Measurements from ENCODE around the gene HSPBP1.

The HSPBP1 gene

GRCh38 chr19:55253842-55254624, 25.9 kb downstream of the HSPBP1 start:
- FAIRE-seq: no peak

GRCh38 chr19:55252760-55253663, 26.9 kb downstream of the HSPBP1 start:
- no peak for FAIRE-seq

GRCh38 chr19:55251341-55252081, 28.4 kb downstream of the HSPBP1 start:
- no peak for FAIRE-seq

DNA sequence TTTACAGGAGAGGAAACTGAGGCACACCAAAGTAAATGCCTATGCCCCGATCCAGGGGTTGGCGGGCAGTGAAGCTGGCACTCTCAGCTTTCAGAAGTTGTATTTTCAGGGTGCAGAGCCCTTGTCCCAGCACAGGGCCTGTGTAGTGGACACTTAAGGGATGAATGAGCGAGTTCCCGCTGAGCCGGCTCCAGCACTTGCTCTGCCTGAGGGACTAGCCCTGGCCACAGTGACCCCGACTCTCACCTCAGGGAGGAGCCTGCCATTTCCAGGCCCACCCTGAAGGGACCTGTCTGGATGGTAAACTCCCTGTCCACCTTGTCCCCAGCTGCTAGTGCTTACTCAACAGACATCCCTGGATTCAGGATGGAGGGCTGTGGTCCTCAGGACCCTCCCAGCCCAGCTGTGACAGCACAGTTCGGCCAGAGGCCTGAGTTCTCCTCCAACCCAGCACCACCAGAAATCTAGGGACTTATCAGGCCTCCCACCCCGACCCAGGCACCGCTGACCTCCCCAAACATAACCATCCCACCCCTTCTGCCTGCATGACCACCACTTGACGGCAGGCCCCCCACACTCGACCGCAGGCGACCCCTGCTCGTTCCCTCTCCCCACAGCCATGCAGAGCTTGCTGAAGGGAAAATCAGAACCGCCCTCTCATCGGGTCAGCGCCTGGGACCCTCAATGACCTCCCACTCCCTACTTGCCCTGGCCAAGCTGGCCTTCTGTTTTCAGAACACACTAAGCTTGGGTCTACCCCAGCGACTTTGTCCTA, 29.5 kb downstream of the HSPBP1 start:
- FAIRE-seq: no peak

DNA sequence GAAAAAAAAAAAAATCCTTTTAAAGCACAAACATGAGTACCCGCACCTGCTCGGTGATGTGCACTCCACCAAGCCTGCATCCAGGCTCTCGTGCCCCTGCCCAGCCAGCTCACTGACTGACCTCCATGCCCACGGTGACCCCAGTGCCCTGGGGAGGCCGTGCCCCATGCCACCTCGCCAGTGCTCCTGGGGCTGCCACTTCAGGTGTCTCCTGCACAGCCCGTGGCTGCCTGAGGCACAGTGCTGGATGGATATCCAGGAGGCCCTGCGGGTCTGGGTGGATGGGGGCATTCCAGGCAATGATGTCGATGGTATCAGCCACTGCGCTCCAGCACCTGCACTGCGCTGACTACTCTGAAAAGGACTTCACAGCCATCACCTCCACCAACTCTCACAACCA, 30.1 kb downstream of the HSPBP1 start:
- FAIRE-seq: no peak

DNA sequence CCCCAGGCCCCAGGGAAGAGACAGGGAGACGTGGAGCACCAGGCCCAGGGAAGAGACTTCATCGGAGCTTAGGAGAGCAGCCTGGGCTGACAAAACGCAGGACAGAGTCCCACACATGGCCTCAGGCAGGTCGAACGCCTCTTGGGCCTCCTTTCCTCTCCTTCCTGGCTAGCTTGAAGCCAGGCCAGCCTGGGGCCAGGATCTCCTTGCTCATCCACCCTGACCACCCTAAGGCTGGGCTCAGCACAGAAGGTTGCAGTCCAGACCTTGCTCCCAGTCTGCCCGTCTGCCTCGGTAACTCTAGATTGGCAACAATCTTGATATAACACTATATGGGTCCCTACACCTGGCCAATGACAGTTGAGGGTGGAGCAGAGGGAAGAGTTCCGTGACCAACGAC, 31.2 kb downstream of the HSPBP1 start:
- FAIRE-seq: no peak

DNA sequence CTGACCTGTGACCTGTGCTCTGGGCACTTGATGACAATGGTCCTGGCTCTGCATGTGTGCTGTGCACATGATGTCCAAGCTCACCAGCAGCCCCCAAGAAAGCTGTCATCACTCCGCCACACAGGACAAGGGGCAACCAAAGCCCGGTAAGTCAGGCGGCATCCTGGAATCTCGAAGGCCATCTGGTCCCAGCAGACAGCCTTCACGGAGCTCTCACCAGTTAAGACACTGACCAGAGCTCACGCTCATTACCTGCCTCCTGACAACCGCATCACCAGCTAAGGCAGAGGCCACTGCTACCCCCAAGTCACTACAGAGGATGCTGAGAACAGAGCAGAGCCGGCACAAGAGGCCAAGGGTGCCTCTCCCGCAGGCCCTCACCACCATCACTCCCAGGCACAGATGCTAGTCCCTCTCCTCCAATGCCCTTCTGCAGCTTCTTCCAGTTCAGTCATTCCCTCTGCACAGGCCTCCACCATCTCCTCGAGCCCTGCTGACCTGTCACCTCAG, 31.7 kb downstream of the HSPBP1 start:
- FAIRE-seq: no peak

DNA sequence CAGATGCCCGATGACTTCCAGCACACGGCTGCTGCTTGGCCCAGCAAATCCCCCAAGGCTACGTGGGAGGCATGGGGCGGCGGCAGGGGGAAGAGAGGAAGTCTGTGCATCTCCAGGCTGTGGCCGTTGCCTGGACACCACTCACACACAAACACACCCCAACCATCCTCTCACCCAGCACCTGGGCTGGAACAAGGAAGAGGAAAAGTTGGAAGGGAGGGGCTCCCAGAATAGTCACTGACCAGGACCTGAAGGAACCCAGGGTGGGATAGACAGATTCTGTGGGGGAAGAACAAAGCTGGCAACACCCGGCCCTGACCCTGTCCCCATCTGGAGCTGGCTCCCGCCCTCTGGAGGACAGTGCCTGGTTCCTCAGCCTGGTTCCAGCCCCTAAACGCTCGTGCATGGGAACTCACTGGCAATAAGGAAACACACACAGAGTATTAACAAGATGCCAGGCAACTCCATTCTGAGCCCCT, 32.2 kb downstream of the HSPBP1 start:
- FAIRE-seq: no peak

- FAIRE-seq: no peak
These were observed 33.2 kb downstream of the HSPBP1 start for GRCh38 chr19:55246462-55247451.

GRCh38 chr19:55245236-55245904, 34.5 kb downstream of the HSPBP1 start:
- no peak for FAIRE-seq

- FAIRE-seq: no peak
These were observed 35.8 kb downstream of the HSPBP1 start for GRCh38 chr19:55244004-55244680.

DNA sequence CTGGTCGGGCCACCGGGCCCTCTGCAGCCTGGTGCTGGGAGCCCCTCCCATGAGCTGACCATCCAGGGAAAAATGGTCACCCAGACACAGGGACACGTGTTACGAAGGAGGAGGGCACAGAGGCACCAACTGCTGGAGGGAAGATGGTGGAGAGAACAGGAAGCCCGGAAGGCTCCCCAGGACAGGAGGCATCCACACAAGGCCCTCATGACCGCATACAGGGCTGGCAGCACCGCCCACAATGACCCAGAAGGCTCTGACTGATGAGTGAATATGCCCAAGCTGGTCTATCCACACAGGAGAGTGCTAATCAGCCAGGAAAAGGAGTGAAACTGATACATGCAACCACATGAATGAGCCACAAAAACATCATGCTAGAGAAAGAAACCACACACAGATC, 37.4 kb downstream of the HSPBP1 start:
- FAIRE-seq: no peak

DNA sequence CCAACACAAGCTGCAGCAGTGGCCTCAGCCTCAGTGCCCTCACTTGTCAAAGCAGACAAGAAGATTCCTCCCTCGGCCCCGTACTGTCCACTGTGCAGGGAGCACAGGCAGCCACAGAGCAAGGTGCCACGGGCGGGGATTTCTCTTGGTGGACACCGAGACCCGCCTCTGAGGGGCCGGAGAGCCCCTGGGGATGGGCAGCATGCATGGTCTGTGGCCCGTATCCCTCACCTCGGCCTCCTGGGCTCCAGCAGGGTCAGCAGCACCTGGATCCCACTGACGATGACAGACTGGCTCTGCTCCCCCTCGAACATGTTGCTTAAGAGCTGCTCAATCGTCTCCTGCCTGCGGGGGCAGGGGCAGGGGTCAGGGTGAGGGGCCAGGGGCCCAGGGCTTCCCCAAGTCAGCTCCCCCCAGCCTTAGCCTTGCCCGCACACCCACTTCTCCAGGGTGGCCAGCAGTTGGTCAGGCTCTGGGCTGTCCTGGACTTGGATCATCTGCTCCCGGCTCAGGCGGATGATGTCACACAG, 37.9 kb downstream of the HSPBP1 start:
- no peak for FAIRE-seq

DNA sequence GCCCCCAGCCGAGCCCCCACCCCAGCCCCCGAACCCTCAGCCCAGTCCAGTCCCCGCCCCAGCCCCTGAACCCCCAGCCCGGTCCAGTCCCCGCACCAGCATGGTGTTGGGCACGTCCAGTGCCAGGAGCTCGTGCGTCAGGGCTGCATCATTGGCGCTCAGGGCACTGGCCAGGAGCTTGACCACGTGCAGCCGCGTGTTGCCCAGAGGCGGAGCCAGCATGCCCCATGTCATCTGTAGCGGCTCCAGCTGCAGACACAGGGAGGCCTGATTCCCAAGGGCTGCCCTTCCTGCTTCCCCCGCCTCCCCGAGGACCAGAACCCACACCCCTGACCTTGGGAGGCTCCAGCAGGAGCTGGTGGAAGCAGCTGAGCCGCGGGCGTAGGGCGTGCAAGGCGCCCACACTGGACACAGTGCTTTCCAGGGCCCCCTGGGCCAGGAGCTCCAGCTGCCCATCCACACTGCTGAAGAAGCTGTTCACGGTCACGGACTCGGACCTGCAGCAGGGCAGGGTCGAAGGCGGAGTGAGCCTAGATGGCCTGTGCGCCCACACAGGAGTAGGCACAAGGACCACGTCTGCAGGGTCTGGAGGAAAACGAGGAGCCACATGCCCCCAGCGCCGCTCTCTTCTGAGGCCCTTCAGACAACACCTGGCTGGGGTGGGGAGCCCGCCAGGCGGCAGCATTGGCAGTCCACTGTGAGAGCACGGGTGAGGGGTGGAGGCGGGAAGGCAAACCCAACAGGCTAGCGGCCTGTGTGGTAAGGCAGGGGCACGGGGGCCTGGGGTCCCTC, 38.6 kb downstream of the HSPBP1 start:
- no peak for FAIRE-seq

DNA sequence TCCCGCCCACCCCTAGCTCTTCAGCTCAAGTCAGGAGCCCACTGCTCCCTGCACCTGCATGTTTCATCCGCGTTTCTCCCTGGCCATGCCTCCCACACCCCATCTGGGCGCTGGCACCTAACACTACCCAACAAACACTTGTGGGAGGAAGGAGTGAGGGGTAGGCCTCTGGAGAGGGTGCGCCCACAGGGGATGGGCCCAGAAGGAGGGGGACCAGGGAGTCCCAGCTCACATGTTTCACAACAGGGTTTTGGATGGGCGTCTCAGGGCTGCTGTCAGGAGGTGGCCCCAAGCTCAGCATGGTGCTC, 39.2 kb downstream of the HSPBP1 start:
- no peak for FAIRE-seq

- no peak for FAIRE-seq
These were observed 40.9 kb downstream of the HSPBP1 start for GRCh38 chr19:55239004-55239403.

- FAIRE-seq: no peak
These were observed 41.9 kb downstream of the HSPBP1 start for GRCh38 chr19:55238030-55238429.

DNA sequence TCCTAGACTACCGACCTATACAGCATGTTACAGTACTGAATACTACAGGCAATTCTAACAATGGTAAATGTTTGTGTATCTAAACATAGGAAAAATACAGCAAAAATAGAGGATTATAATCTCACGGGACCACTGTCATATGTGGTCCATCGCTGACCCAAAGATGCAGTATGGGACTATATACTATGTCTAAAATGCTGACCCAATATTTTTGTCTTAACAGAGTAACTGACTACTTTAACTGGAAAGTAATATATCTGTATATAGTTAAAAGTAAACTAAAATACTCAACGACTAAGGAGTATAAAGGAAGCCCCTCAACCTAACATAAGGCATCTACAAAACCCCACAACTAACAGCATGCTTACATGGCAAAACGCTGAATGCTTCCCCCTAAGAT, 46.9 kb downstream of the HSPBP1 start:
- no peak for FAIRE-seq

GRCh38 chr19:55232286-55232602, 47.7 kb downstream of the HSPBP1 start:
- FAIRE-seq: no peak
